ENCODE results near the gene DEK.
"Not testable (repeated sequence)": the region's sequence is repeated elsewhere in the genome, so short reads cannot be mapped to it uniquely, and the experiment has no call there.

DEK gene

DNA sequence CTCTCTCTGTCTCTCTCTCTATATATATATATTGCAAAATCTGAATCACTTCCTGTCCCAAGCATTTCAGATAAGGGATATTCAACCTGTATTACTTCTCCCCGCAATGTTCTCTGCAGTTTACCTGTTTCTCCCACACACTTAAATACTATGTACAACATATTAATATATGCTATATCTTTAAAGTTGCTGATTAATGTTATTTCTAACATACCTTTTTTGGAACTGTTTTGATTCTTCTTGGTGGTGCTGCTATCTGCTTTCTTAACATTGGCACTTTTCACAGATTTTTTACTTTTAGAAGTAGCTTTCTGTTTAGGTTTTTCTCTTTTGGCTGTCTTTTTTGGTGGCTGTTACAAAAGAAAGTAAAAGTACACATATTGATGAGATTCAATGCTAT, 27.2 kb downstream of the DEK start:
- DNase-seq: no peak

DNA sequence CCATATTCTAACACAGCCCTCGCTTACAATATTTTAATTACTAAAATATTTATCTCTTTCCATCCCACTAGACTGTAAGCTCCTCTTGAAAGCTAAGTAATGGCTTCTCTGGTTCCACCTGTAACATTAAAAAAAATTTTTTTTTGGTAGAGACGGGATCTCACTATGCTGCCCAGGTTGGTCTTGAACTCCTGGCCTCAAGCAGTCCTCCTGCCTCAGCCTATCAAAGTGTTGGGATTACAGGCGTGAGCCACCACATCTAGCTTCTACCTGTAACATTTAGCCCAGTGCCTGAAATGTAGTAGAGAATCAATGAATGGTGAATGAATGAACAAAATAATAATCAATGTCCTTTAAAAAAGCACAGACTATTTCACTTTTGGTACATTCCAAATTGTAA, 28.8 kb downstream of the DEK start:
- DNase-seq: no peak

DNA sequence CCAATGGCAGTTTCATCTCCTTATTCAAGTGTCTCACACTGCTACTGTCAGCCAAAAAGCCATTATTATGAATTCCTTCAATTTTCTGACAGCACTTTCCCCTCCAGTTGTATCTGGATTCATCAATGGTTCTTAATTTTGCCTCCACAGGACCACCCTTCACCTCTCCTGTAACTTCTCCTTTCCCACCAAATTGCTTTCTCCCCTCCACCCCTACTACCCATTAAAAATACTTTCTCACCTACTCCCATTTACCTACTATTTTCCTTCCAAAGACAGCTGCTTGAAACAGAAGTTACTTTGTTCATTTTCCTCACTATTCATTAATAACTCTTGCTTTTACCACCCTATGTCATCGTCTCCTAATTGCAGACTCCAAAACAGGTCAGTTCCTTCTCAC, 29.8 kb downstream of the DEK start:
- DNase-seq: no peak

DNA sequence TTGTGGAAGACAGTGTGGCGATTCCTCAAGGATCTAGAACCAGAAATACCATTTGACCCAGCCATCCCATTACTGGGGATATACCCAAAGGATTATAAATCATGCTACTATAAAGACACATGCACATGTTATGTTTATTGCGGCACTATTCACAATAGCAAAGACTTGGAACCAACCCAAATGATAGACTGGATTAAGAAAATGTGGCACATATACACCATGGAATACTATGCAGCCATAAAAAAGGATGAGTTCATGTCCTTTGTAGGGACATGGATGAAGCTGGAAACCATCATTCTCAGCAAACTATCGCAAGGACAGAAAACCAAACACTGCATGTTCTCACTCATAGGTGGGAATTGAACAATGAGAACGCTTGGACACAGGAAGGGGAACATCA, 30.6 kb downstream of the DEK start:
- not testable (repeated sequence) for DNase-seq

DNA sequence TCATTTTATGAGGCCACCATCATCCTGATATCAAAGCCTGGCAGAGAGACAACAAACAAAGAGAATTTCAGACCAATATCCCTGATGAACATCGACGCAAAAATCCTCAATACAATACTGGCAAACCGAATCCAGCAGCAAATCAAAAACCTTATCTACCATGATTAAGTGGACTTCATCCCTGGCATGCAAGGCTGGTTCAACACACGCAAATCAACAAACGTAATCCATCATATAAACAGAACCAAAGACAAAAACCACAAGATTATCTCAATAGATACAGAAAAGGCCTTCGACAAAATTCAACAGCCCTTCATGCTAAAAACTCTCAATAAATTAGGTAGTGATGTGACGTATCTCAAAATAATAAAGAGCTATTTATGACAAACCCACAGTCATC, 32.5 kb downstream of the DEK start:
- DNase-seq: not testable (repeated sequence)

DNA sequence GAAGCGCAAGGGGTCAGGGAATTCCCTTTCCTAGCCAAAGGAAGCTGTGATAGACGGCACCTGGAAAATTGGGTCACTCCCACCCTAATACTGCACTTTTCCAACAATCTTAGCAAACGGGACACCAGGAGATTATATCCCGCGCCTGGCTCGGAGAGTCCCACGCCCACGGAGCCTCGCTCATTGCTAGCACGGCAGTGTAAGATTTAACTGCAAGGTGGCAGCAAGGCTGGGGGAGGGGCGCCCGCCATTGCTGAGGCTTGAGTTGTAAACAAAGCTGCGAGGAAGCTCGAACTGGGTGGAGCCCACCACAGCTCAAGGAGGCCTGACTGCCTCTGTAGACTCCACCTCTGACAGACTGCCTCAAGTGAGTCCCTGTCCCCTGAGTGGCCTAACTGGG, 35.7 kb downstream of the DEK start:
- not testable (repeated sequence) for DNase-seq

DNA sequence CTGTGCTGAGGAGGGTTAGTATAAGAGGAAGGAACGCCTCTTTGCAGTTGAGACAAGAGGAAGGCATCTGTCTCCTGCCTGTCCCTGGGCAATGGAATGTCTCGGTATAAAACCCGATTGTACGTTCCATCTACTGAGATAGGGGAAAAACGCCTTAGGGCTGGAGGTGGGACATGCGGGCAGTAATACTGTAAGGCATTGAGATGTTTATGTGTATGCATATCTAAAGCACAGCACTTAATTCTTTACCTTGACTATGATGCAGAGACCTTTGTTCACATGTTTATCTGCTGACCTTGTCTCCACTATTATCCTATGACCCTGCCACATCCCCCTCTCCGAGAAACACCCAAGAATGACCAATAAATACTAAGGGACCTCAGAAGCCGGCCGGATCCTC, 37.2 kb downstream of the DEK start:
- DNase-seq: not testable (repeated sequence)

DNA sequence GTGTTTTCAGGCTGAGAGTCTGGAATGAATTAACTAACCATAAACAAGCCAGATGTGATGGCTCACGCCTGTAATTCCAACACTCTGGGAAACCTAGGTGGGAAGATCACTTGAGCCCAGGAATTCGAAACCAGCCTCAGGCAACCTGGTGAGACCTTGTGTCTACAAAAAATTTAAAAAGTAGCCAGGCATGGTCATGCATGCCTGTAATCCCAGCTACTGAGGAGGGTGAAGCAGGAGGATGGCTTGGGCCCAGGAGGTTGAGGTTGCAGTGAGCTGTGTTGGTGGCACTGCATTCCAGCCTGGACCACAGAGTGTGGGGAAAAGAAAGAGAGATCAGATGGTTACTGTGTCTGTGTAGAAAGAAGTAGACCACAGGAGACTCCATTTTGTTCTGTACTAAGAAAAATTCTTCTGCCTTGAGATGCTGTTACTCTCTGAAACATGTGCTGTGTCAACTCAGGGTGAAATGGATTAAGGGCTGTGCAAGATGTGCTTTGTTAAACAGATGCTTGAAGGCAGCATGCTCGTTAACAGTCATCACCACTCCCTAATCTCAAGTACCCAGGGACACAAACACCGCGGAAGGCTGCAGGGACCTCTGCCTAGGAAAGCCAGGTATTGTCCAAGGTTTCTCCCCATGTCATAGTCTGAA, 37.8 kb downstream of the DEK start:
- DNase-seq: not testable (repeated sequence)

DNA sequence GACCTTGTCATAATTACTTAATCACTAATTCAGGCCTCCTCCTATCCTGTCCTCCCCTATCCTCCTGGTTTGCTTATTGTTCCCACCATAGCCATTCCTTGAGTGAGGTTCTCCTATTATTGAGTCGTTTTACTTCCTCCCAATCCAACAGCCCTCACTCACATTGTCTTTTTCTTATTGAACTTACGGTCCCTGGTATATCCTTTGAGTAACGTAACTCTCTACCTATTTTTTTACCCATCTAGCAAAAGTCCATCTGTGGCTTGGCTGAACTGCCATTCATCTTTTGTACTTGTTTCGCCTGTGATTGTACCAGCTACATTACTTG, 43.1 kb downstream of the DEK start:
- DNase-seq: no peak

DNA sequence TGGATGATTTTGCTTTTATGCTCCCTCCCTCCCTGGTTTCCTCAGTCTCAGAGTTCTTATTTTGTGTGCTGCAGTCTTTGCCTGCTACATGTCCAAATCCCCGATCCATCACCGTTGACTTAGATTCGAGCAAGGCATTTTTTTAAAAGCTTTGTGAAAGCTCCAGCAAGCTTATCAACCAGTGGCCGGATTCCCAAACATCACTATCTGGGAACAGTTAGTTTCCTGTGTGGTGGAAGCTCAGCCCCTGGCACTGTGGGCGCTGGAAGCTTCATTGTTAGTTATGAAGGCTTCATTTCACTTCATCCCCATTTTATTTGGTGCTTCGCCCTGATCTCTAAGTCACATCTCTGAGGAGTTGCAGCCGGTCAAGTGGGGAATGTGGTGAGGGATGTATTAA, 44.7 kb downstream of the DEK start:
- no peak for DNase-seq

DNA sequence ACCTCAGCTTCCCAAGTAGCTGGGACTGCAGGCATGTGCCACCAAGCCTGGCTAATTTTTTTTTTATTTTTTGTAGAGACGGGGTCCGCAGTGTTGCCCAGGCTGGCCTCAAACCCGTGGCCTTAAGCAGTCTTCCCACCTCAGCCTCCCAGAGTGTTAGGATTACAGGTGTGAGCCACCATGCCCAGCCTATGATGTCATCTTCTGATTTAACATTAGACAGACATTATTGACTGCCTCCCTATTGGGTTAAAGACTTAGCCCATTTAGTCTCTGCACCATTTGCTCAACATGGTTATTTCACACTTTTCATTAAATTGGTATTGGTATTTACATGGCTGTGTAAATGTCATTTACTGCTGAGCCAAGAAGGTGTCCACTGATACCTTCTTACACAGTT, 46.1 kb downstream of the DEK start:
- no peak for DNase-seq

DNA sequence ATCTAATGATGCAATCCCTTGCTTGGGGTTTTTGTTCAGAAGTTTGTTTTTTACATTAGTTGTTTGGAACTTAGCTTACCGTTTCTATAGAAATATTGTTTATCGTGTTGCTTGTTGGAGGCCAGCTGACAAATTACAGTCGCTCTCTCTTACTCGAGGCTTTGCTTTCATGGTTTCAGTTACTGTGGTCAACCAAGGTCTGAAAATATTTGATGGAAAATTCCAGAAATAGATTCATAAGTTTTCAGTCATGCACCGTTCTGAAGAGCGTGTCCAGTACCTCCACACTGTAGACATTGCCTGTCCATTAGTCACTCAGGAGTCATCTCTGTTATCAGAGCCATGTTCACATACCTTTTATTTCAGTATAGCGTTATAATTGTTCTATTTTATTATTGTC, 47.9 kb downstream of the DEK start:
- no peak for DNase-seq

DNA sequence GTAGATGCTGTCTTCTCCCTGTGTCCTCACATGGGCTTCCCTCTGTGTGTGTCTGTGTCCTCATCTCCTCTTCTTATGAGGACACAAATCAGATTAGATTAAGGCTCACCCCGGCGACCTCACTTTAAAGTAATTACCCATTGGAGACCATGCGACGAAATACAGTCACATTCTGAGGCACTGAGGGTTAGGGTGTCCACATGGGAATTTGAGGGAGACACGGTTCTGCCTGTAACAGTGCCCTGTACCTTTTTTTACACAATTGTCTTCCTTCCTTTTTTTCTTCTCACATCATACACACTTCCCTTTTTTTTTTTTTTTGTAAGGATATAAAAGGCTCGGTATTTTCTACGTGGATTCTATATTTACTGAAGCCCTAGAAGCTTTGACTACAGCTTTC, 48.9 kb downstream of the DEK start:
- no peak for DNase-seq

DNA sequence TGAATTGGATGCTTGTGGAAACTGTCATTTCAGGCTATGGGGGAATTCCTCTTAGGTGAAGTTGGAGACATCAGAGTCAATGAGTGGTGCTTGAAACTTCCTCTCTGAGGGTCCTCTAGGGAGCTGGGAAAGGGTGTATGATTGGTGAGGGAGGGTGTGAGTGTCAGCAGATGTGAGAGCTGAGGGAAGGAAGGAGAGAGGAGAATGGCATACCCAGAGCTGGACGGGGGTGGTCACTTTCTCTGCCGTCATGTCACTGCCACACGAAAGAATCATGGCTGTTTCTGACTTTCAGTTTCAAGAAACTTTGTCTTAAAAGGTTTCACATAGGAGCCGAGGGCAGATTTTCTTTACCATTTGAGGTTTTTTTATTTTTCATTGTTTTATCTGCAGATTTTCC, 50.3 kb downstream of the DEK start:
- no peak for DNase-seq

DNA sequence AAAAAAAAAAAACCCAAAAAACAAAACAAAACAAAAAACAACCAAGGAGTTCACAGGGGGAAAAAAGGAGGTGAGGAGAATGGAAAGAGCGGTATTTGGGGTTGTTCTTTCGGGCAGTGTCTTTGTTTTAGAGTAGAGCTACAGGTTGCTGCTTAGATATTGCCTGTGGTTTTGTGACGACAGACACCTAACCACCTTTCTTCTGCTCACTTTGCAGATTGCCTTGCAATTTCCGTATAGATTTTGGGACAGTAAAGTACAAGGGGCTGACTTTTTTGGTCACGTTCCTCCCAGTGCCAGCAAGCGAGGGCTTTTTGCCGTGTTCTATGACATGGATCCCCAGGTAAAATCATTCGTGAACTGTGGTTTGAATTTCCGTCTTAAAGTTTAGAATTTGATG, 50.9 kb downstream of the DEK start:
- no peak for DNase-seq

DNA sequence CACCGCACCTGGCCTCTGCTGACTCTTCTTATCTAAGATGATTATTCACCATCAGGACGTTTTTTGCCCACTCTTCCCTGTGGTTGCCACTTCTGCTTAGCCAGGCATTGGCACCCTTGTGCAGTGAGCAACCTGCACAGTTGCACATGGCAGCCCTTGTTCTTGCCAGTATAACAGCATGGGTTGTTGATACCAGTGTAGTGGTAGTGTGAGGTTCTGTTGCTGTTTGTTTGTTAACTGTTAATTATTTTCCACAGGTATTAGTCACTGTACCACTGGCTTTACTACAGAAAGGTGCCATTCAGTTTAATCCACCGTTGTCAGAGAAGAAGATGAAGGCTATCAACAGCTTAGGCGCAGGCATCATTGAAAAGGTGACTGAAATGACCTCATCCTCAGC, 52.1 kb downstream of the DEK start:
- no peak for DNase-seq

DNA sequence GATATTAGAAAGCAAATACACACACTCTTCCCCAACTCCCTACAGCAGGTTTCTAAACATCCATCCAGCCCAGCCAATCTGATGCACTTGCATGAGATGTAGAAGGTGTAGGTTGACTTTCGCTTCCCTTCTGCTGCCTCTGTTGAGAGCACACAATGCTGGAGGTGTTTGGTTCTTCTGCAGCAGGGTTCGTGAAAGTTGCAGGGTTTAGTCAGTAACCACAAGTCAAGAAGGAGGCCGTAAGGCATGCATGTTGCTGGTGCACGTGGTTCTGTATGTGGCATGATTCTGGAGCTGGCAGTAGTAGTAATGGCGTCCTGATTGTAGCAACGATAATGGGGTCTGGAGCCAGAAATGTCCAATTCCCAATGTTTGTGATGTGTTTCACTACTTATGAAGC, 53.0 kb downstream of the DEK start:
- no peak for DNase-seq

DNA sequence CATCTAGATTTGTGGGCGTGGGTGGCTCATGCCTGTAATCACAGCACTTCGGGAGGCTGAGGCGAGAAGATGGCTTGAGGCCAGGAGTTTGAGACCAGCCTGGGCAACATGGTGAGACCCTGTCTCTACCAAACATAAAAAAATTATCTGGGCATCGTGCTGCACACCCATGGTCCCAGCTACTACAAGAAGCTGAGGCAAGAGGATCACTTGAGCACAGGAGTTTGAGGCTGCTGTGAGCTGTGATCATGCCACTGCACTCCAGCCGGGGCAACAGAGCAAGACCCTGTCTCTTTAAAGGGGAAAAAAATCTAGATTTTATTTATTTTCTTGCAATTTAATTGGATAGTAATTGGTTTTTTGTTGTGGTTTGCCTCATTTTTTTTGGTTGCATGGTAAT, 53.6 kb downstream of the DEK start:
- no peak for DNase-seq

DNA sequence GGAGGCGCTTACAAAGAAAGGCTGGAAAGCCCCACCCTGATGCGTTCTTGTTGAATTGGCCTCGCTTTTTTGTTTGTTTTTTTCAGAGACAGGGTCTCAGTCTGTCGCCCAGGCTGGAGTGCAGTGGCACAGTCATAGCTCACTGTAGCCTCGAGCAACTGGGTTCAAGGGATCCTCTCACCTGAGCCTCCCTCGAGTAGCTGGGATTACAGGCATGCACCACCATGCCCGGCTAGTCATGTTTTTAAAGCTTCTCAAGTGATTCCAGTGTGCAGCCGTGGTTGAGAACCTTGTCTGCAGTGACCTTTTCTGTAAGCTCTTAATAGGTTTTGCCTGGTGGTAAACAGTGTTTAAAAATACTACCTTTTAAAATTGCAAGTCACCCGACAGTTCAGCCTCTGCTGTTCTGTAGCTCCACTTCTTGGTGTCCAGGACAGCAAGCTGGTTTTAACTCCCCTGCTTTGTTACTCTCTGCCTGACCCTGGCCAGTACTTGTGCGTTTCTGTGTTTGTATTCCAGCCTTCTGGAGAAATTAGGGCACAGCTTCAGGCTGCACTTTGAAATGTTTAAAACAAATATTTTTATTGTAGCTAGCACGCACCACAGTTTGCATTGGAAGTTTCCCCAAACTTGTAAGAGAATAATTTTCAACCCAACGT, 54.7 kb downstream of the DEK start:
- DNase-seq: peak; percentile 67

DNA sequence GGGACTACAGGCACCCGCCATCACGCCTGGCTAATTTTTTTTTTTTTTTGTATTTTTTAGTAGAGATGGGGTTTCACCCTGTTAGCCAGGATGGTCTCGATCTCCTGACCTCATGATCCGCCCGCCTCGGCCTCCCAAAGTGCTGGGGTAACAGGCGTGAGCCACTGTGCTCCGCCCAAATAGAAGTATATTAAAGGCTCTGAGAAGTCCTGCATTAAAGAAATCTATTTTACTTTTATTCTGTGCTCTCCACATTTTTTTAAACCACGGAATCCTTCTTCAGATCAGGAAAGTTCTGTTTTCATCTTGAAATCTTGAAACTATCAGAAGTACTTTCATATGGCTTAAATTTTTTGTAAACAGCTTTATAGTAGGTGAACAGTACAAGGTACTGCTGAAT, 55.6 kb downstream of the DEK start:
- DNase-seq: not testable (repeated sequence)

DNA sequence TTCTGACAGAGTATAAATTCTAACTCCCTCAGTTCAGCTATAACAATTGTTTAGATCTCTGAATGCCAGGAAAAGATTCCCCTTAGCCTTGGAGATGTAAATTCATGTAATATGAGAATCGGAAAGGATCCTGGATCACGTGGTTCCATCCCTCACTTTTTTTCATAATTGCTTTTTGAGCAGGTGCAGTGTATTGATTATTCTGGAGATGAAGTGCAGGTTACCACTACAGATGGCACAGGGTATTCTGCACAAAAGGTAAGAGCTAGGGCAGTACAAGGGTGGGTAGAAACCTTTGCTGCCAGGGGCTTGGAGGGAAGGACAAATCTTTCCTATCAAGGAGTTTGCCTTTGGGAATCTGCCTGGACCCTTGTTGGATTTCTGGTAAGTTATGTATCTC, 56.4 kb downstream of the DEK start:
- DNase-seq: peak; percentile 93

DNA sequence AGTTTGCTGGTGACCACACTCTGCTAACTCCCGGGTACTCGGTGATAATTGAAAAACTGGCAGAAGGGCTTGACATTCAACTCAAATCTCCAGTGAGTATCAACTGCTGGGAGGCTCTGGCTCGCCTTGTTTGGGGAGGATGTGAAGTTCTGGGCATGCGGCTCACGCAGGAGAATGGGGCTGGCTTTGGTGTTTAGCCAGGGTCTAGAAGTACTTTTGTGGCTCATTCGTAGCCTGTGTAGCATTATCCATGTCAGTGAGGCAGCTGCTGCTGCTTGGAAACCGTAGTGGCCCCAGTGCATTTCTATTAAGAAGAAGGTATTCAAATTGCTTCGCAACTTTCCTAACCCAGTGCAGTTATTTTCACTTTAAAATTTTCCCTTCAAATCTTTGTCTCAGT, 56.9 kb downstream of the DEK start:
- peak; percentile 29 for DNase-seq

DNA sequence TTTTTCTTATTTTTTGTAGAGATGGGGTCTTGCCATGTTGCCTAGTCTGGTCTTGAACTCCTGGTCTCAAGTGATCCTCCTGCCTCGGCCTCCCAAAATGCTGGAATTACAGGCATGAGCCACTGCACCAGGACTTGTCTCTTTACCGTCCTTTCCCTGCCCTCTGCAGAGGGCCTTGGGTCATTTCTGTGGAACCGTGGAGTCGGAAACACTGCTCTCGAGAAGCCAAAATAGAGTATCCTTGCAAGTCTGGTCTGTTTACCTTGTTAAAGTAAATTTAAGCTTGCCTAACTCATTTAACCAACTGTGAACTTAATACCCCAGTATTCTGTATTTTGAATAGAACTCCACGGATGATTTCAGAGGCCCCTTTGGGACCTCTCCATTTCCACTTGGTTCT, 57.7 kb downstream of the DEK start:
- no peak for DNase-seq

DNA sequence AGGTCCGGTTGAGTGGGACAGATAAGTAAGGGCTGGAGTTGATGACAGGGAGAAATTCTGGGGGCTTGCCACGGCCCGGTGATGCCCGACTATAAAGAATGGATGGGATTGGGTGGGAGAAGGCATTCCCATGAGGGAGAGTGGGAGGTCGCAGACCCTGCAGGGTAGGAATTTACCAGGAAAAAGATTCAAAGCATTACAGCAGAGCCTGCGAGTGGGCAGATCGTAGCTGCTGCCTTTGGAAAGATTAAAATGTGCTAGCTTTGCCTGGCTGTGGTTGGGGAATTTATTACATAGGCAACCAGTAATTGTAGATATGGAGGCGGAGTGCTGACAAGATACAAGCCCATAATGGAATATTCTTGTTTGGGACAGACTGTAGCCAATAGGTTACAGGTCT, 59.6 kb downstream of the DEK start:
- DNase-seq: no peak

DNA sequence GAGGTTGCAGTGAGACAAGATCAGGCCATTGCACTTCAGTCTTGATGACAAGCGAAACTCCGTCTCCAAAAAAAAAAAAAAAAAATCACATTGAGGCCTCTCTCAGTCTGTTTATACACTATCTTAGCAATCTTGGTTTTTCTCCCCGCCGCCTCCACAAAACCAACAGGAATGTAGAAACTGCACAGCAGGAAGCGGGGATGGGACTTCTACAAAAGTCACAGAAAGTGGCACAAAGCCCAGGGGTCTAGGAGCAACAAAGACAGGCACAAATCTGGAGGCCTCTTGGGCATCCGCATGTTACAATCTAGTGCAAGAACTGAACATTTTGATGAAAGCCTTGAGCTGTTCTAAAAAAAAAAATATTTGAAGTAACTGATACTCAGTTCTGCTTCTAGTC, 60.5 kb downstream of the DEK start:
- DNase-seq: no peak
